Middle frontal gyrus (tissue), 1 donor: Measurements from ENCODE around the gene NOSIP.

Experiments used
- DNase-seq: peaks from one replicate; pipeline ENCODE4 v3.0.0-alpha.2; 2015; ENCODE audit warnings: low spot score; ENCODE audit errors: extremely low spot score

The NOSIP gene

DNA sequence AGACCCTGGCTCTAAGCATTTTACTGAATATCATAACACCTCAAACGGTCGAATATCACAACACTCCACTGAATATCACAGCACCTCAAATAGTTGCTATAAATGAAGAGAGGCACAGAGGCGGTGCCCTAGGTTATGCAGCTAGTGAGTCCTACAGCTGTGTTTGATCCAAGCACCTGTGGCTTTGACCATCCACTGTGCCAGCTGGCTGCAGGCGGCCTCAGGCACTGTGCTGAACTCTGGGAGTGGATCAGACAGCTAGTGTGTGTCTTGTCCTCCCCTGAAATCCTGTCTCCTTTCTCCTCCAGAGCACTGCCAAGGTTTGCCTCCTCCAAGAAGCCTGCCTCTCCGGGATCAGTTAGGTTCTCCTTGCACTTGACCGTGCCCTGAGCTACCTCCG is 7.3 kb downstream of the NOSIP start:
- DNase-seq = no peak

DNA sequence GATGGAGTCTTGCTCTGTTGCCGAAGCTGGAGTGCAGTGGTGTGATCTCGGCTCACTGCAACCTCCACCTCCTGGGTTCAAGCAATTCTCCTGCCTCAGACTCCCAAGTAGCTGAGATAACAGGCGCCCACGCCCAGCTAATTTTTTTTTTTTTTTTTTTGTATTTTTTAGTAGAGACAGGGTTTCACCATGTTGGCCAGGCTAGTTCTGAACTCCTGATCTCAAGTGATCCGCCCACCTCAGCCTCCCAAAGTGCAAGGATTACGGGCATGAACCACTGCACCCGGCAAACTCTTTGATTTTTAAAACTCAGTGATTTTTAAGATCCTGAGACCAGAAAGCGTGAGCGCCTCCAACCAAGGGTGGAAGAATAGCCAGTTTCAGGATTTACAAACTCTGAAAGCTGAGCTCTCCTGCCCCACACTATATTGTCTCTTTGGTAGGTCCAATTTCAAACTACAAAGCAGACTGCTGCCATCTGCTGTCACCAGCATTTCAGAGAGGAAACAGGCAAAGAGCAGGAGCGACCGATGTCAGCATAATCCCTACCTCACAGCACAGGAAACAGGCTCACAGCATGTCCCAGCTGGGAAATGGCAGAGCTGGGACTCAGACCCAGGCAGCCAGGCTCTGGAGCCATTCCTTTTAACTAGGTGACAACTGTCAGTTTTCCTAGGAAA is 9.2 kb downstream of the NOSIP start:
- no peak for DNase-seq

- DNase-seq = no peak
Observed at GRCh38 chr19:49570138-49570856, 10.1 kb downstream of the NOSIP start.

DNA sequence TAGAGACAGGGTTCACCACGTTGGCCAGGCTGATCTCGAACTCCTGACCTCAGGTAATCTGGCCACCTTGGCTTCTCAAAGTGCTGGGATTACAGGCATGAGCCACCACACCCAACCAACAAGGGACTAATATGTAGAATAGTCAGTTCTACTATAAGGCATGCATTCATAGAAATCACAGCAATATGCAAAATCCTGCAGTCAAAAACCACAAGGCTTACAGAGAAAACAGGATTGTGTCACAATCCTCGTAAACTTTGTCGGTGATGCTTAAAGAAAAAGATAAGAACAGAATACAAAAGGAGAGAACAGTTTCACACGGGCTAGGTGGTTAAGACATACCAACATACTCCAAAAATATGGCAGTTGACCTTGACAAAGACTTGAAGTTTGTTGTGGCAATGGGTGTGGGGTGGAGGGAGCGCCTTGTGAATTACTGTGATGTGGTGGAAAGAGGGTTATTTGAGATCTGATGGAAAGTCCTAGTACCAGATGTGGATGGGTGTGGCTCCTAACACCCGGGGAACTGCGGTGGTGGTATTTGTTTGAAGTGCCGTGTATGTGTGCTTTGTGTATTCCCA is 12.4 kb downstream of the NOSIP start:
- no peak for DNase-seq

DNA sequence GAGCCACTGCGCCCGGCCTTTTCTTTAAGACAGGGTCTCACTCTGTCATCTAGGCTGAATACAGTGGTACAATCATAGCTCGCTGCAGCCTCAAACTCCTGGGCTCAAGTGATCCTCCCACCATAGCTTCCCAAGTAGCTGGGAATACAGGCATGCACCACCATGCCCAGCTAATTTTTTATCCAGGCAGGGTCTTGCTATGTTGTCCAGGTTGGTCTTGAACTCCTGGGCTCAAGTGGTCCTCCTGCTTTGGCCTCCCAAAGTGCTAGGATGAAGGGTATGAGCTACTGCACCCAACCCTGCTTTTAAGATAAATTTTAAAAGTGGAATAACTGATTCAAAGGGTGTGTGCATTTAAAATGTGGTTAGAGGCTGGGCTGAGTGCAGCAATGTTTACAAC is 14.1 kb downstream of the NOSIP start:
- no peak for DNase-seq

GRCh38 chr19:49565261-49565660 is 15.1 kb downstream of the NOSIP start:
- no peak for DNase-seq

GRCh38 chr19:49564616-49565045 is 15.7 kb downstream of the NOSIP start:
- DNase-seq = no peak

DNA sequence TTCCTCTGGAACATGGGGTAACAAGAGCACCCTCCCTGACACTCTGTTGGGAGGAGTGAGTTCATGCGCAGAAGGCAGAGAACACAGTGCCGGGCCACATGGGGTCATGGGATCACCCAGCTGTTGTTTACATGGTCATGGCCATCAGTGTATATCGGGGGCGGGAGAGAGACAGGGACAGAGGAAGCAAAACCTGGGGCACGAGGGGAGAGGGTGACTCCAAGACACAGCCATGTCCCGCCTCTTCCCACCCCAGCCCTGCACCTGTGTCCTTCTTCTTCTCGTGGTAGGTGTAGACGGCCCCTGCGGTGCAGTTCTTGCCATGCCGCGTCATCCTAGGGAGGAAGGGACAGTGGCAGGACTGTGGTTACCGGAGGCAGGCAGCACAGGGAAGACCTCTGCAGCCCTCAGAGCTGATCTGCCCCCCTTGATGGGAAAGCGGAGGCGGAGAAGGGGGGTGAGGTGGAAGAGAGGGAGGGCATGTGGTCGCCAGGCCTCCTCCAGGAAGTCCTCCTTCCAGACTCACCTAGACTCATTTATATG is 19.9 kb downstream of the NOSIP start:
- DNase-seq = no peak

- no peak for DNase-seq
Observed at GRCh38 chr19:49559928-49560327, 20.4 kb downstream of the NOSIP start.

DNA sequence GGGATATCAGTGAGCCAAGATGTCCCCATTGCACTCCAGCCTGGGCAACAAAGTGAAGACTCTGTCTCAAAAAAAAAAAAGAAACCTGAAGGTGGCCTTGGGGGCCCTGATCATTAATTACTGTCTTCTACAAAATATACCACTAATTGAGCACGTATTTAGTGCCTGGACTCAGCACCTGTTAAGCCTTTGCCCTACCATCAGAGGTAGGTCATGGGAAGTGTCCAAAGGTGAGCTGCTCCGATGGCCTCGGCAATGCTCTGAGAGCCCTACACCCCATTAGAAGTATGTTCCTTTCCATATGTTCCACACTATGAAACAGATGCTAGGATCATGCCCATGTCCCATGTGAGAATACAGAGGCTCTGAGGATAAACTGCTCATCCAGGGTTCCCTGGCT is 20.9 kb downstream of the NOSIP start:
- DNase-seq = no peak

- DNase-seq = no peak
Observed at GRCh38 chr19:49558591-49558990, 21.8 kb downstream of the NOSIP start.

DNA sequence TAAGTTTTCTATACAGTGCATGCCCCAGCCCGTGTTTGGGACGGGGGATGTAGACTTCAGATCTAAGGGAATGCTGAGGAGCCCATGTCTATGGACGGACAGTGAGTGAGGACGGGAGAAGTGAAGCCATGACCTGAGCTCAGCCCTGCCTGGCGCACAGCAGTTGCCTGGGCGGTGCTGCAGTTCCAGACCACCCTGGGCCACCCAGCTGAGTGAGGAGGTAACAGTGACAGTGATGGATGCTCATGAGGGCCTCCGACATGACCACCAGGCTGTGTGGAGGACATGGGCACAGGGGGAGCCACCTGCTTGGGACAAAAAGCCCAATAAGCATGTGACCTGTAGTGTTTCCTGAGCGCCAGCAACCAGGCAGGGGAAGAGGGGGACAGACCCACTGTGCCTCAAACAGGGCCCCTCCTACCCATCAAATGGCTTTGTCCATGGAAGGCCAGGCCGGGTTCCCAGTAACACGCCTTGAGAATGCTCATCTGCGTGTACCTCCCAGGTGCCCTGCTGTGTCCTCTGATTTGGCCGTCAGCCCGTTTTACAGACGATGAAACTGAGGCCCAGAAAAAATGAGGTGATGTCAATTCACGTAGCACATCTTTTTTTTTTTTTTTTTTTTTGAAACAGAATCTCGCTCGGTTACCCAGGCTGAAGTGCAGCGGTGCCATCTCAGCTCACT is 22.6 kb downstream of the NOSIP start:
- no peak for DNase-seq

DNA sequence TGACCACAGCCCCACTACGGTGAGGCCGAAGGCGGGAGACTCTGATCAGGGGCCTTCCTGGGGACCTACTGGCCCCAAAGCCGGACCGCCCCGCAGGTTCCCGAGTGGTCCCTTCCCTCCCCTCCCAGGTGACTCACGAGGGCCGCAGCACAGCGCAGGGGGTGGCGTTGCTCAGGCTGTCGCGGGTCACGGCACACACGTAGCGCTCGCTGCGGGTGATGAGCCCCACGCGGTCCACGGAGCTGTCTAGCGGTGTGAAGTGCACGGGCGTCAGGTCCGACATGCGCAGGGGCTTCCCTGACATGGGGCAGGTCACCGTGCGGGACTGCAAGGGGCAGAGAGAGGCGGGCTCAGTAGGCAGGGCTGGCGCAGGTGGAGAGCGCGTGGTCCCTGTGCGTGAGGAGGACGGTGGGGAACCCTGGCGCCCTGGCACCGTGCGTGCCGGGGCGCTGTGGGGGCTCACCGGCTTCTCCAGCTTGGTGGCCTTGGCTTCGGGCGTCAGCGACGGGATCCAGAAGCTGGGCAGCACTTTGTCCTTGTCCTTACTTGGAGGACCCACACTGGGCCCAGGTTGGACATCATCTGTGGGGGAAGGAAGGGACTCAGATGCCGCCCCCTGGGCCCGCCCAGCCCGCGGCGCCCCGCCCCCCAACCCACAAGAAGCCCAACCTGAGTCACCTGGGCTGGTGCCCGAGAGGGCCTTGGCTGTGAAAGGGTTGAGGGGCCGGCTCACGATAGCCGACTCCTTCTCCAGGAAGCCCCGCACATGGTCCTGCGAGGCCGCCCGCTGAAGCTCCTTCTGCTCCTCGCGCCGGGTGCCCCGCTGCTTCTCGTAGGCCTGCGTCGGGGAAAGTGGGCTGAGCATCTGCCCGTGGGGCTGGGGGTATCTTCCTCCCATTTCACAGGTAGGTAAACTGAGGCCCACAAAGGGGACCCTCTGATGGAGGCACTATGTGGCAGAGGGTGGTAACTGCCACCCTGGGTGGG is 23.7 kb downstream of the NOSIP start:
- DNase-seq = no peak

GRCh38 chr19:49555600-49556411 is 24.6 kb downstream of the NOSIP start:
- DNase-seq = no peak

- no peak for DNase-seq
Observed at GRCh38 chr19:49554701-49555181, 25.6 kb downstream of the NOSIP start.

GRCh38 chr19:49553451-49554271 is 26.7 kb downstream of the NOSIP start:
- DNase-seq = no peak

DNA sequence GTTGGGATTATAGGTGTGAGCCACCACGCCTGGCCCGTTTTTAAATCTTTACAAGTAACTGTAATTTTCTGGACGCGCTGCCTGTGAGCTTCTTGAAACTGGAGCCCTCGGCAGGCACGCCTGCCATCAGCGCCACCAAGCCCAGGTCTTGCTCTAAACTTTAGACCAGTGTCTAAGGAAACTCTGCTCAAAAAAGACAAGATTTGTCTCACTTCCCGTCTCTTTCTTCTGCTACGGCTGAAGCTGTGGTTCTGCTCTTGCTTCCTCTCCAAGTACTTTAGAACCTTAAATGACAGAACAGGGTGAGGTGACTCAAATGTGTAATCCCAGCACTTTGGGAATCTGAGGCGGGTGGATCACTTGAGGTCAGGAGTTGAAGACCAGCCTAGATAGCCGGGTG is 27.6 kb downstream of the NOSIP start:
- DNase-seq = no peak

GRCh38 chr19:49551531-49551930 is 28.8 kb downstream of the NOSIP start:
- DNase-seq = no peak

- DNase-seq = no peak
Observed at GRCh38 chr19:49549045-49549444, 31.3 kb downstream of the NOSIP start.
